ENCODE results near the gene NOL9. TPM values are rescaled to one million over a fixed set of nuclear protein-coding genes. Genes with fewer than 3 reads are reported as not detected.

NOL9 gene
- polyA plus RNA-seq, 3 donors = 3.7 to 11.5 (median 7.6) TPM

DNA sequence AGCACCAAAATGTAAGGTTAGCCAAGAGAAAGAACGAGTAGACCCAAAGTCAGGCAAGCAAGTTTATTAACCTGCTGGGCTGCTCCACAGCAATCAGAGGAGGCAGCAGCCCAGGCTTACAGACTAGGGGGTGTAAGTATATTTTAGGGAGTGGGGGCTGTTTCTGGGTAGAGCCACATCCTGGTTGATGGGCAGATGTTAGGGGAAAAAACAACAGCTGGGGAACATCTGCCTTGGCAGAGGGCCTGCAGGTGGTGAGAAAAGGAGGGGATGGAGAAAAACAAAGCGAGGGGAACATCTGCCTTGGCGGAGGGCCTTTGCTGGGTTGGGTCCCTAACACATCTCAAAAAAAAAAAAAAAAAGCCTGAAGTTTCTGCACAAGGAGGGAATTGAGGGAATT lies 15.8 kb upstream of the NOL9 start:
- no peaks in the 10 kb centered on the region for H3K4me1 Mint-ChIP-seq
- intact Hi-C loops (cut with micrococcal nuclease) = no loop called here
- H3K4me3 Mint-ChIP-seq = no peak overlapping the region
- H3K36me3 Mint-ChIP-seq = no peaks in the 10 kb centered on the region
- no peak for TF ChIP-seq CTCF (IDR thresholded peaks at IDR 0.05)
- peaks cover 0 to 8% (median 4%) of the 10 kb centered on the region in 7 donors for H3K9me3 Mint-ChIP-seq
- H2AFZ ChIP-seq (ENCODE audit: insufficient read depth, low read depth, low read length, poor library complexity, severe bottlenecking) = no peak overlapping the region
- H3K9me3 ChIP-seq (replicated peaks in 1 of 2; ENCODE audit: control insufficient read depth in 1 of 2, insufficient read depth in 1 of 2, low read length in 2 of 2) = peaks cover 0 to 9% of the 10 kb centered on the region in 2 donors
- H3K9ac ChIP-seq (ENCODE audit: insufficient read depth, low read length, poor library complexity, severe bottlenecking) = no peak overlapping the region
- no peaks in the 10 kb centered on the region for H3K36me3 ChIP-seq (replicated peaks in 1 of 2; ENCODE audit: control insufficient read depth in 1 of 2, insufficient read depth in 2 of 2, low read length in 2 of 2)
- no peak overlapping the region for H3K4me3 ChIP-seq (replicated peaks in 1 of 3; ENCODE audit: low read depth in 2 of 3, low read length in 3 of 3)
- 71% methylated on average over 1 of the region's 3 CpGs for WGBS (ENCODE audit: insufficient coverage)
- no peak for DNase-seq
- H3K4me2 ChIP-seq (replicated peaks; ENCODE audit: extremely low read depth, low read length, poor library complexity, severe bottlenecking) = no peak overlapping the region
- H3K27me3 ChIP-seq (ENCODE audit: control insufficient read depth in 2 of 2, insufficient read depth in 2 of 2, low read length in 2 of 2) = no peaks in the 10 kb centered on the region
- no peaks in the 10 kb centered on the region for H3K4me1 ChIP-seq (ENCODE audit: control insufficient read depth in 1 of 2, insufficient read depth in 2 of 2, low read length in 2 of 2)
- H3K27ac Mint-ChIP-seq = no peak overlapping the region
- H4K20me1 ChIP-seq (ENCODE audit: insufficient read depth, low read length) = no peaks in the 10 kb centered on the region
- H3K27ac ChIP-seq (ENCODE audit: low read depth in 1 of 2, low read length in 2 of 2) = no peak overlapping the region
- H3K79me2 ChIP-seq (ENCODE audit: insufficient read depth, low read length) = no peaks in the 10 kb centered on the region
- H3K27me3 Mint-ChIP-seq (ENCODE audit: low read depth in 3 of 3) = peaks cover 6 to 11% (median 9%) of the 10 kb centered on the region in 3 donors

- no peaks in the 10 kb centered on the region for H3K27me3 ChIP-seq (ENCODE audit: control insufficient read depth in 2 of 2, insufficient read depth in 2 of 2, low read length in 2 of 2)
- no peaks in the 10 kb centered on the region for H3K4me1 ChIP-seq (ENCODE audit: control insufficient read depth in 1 of 2, insufficient read depth in 2 of 2, low read length in 2 of 2)
- no peaks in the 10 kb centered on the region for H3K36me3 ChIP-seq (replicated peaks in 1 of 2; ENCODE audit: control insufficient read depth in 1 of 2, insufficient read depth in 2 of 2, low read length in 2 of 2)
- Mint-ChIP-seq H3K4me3 (no peak overlapping the region), H3K36me3 (no peaks in the 10 kb centered on the region), H3K4me1 (no peaks in the 10 kb centered on the region), H3K27me3 (ENCODE audit: low read depth in 3 of 3) (peaks cover 6 to 11% (median 9%) of the 10 kb centered on the region in 3 donors), H3K9me3 (peaks cover 0 to 8% (median 4%) of the 10 kb centered on the region in 7 donors), H3K27ac (no peak overlapping the region)
- WGBS (ENCODE audit: insufficient coverage) = 89% methylated on average over 11 of the region's 11 CpGs
- no peaks in the 10 kb centered on the region for H3K79me2 ChIP-seq (ENCODE audit: insufficient read depth, low read length)
- DNase-seq = no peak
- TF ChIP-seq CTCF (IDR thresholded peaks at IDR 0.05) = no peak
- intact Hi-C loops (cut with micrococcal nuclease) = no loop called here
- H3K9ac ChIP-seq (ENCODE audit: insufficient read depth, low read length, poor library complexity, severe bottlenecking) = no peak overlapping the region
- no peak overlapping the region for H3K27ac ChIP-seq (ENCODE audit: low read depth in 1 of 2, low read length in 2 of 2)
- no peak overlapping the region for H3K4me3 ChIP-seq (replicated peaks in 1 of 3; ENCODE audit: low read depth in 2 of 3, low read length in 3 of 3)
- H2AFZ ChIP-seq (ENCODE audit: insufficient read depth, low read depth, low read length, poor library complexity, severe bottlenecking) = no peak overlapping the region
- no peaks in the 10 kb centered on the region for H4K20me1 ChIP-seq (ENCODE audit: insufficient read depth, low read length)
- H3K4me2 ChIP-seq (replicated peaks; ENCODE audit: extremely low read depth, low read length, poor library complexity, severe bottlenecking) = no peak overlapping the region
- H3K9me3 ChIP-seq (replicated peaks in 1 of 2; ENCODE audit: control insufficient read depth in 1 of 2, insufficient read depth in 1 of 2, low read length in 2 of 2) = peaks cover 0 to 9% of the 10 kb centered on the region in 2 donors
Measured at GRCh38 chr1:6569033-6569432, 14.7 kb upstream of the NOL9 start.

Measured in CD14-positive monocyte (primary cell).